UCSD-AML1 (cell line): Measurements from ENCODE around the gene ATP1B1.
"Not testable (repeated sequence)": the region's sequence is repeated elsewhere in the genome, so short reads cannot be mapped to it uniquely, and the experiment has no call there.

Experiments
- DNase-seq: peaks from one replicate; lab custom pipeline; 2025; ENCODE audit not compliant: unreplicated experiment; lab: John Stamatoyannopoulos, UW

The ATP1B1 gene

DNA sequence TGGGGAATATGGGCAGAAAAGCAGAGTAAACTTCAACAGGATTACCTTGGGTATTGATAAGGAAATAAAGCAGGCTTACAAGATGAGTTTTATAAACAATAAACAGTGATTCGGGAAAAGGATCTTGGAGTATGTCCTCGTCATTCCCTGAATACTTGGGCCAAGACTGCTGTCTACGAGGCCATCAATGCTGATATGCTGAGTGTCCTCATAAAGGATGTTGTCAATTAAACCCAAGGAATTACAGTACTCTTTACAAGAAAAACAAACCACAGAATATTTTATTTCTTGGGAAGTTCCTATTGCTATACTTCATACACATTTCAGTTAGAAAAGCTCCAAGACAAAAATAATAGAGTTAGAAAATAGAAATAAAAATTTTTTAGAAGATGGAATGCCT lies 34.9 kb downstream of the ATP1B1 start:
- no peak for DNase-seq

DNA sequence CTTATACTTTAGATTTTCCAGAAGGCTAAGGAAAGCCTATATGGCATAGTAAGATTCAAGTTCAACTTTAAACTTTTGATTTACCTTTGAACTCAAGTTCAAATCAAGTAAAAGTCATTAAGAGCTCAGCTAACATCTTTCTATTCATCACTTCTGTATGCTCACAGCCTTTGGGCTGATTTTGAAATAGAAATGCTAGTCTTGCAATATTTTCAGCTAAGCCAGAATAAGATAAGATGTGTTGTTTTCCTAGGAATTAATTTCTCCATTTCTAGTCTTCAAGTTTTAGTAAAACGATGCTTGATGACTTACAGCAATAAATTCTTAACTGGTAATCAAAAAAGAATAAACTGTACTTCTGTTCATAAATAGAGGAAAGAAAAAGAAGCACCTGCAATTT lies 35.6 kb downstream of the ATP1B1 start:
- DNase-seq: no peak

DNA sequence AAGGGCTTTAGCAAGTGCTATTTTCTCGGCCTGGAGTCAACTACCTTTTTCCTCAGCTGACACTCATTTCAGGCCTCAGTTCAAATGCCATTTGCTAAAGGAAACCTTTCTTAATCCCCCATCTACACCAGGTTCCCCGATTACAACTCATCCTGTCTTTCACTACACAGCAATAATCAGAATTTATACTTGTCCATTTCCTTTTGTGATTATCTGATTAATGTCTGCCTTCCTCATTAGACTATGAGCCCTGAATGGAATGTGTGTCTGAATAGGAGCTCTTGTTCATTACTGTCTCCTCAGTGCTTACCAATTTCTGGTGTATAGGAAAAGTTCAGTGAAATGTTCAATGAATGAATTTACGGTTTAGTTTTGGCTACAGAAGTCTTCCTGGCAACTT lies 36.9 kb downstream of the ATP1B1 start:
- DNase-seq: no peak

GRCh38 chr1:169143984-169144383 lies 37.5 kb downstream of the ATP1B1 start:
- DNase-seq: no peak

DNA sequence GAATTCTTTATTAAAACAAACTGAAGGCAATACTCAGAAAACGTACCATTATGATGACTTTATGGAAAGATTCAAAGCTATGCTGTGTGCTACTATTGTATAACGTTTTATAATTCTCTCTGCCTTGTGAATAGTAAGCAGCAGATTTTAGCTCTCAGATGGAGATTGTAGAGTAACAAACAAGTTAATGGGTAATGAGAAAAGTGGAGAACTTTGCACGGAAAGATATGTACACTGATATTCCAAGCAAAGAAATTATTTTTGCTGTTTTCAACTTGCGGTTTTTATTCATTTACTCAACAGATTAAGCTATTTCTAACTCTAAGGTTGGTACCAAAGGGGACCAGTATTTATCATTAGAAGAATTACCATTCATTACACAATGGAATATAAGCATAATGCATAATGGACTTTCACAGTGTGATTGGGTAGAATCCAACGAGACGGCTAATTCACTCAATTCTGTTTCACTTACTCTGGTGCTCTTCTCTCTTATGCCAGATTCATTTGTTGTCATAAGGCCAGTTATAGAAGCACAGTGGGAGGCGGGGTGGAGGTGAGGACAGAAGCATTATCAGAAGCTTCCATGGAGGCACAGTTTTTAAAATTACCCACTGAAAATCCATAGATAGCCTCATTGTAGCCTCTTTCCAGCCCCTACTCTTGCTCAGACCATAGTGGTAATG lies 38.6 kb downstream of the ATP1B1 start:
- DNase-seq: no peak

DNA sequence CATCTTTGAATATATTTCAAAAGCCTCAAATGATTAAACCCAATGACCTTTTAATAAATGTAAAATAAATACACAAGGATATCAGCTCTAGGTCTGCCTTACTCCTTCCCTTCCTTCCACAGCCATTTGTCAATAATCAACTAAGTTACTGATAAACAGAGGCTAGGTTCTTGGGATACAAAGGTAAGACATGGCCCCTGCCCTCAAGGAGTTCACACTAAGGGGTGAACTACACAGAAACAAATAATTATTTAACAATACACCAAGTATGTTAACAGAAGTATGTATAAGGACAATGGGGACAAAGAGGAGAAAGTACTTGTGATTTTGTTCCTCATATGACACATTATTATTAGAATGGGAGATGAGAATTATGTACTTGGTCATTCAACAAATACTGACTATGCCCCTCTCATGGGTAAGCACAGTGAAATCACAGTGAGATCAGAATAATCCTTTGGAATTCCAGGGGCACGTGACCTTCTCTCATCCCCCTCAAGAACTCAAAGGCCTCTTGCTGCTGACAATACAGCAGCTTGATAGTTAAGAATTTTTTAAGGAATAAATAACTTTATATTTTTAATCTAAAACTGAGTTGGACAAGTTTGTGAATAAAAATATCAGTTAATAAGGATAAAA lies 40.2 kb downstream of the ATP1B1 start:
- DNase-seq: no peak

DNA sequence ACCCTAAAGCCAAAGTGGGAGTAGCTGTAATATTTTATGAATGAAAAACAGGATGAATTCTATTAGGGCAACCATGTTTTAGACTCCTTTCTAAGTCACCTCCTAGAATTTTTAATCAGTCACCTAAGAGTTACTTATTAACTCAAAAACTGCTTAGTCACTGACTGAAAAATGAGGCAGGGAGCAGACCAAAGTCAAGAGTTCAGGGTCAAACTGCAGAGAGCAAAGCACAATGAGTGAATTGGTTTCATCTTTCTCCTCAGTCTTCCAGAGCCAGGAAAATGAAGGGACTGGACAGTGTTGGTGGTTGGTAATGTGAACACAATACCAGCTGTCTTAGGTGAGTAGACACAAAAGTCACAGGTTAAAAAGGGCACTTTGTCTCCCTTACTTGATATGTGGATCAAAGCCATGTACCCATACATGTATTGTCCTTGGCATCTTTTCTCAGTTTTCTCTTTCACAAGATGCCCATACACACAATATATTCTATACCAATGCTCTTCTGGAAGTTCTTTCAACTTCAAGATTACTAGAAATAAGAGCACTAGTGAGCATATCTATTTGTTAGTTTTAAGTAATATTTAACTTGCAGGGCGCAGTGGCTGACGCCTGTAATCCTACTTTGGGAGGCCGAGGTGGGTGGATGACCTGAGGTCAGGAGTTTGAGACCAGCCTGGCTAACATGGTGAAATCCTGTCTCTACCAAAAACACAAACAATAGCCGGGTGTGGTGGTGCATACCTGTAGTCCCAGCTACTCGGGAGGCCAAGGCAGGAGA lies 42.2 kb downstream of the ATP1B1 start:
- DNase-seq: no peak

- DNase-seq: no peak
Measured at GRCh38 chr1:169149555-169150286, 43.2 kb downstream of the ATP1B1 start.

GRCh38 chr1:169150641-169151337 lies 44.3 kb downstream of the ATP1B1 start:
- DNase-seq: no peak

DNA sequence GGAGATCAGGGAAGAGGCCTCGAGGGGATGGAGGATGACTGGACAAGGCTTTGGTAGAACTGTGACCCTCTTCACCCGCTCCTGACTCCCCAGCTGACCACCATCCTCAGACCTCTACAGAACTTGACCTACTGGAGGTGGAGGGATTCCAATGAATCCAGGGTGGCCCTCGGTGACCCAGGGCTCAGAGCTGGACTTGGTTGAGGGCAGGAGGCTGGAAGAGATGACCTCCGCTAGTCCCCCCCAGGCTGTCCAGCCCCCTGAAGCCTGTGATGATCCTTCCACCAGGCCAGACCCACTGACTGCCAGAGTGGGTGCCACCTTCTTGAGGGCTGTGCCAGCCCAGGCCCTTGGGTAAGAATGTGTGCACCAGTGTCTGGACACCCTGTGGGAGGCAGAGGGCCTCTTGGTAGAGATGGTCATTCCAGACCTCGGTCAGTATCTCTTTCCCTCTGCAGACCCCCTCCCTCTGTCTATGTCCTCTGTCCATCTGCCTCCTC lies 44.9 kb downstream of the ATP1B1 start:
- no peak for DNase-seq

GRCh38 chr1:169155675-169156074 lies 49.2 kb downstream of the ATP1B1 start:
- no peak for DNase-seq

DNA sequence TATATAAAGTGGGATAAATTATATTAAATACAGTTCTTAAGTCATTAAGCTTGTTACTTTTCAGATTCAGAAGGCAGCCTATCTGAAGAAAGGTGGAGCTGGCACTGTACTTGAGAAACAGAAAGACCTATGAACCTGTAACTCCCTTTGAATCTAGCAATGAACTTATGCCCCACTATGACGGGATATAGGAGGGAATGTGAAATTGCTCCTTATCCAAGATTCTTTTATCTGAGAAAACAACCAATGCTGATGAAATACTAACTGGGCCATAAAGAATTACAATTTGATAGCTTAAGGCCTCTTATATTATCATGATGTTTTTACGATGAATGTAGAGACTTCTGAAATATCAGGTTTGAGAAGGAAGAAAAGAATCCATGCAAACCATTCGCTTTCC lies 50.1 kb downstream of the ATP1B1 start:
- no peak for DNase-seq

- DNase-seq: no peak
Measured at GRCh38 chr1:169160845-169161495, 54.5 kb downstream of the ATP1B1 start.

DNA sequence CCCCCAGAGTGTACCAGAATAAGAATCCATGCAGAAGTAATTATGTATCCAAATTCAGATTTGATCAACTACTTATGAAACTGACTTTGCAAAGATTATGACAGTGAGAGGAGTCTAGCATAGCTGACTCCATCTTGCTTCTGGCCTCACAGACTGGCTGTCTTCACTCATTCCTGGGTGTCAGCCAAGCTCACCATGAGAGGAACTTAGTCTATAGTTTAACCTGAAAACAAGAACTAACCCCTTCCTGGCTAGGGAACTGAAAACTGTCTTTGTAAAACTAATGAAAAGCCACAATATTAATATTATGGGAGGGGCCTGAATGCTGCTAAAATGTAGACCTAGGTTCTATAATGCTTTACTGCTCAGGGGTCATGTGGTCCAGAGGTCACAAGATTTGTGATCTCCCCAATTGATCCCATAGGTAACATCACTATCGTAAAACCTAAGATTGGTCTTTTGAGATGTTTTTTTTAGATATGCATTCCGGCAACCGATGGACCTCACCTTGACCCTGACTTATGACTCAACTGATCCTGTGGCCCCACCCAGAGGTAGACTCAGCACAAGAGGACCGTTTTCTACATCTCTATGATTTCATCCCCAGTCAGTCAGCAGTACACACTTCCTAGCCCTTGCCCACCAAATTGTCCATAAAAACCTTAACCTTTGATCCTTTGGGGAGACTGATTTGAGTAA lies 55.2 kb downstream of the ATP1B1 start:
- DNase-seq: no peak

GRCh38 chr1:169163059-169163458 lies 56.6 kb downstream of the ATP1B1 start:
- no peak for DNase-seq

GRCh38 chr1:169175461-169175860 lies 69.0 kb downstream of the ATP1B1 start:
- no peak for DNase-seq

DNA sequence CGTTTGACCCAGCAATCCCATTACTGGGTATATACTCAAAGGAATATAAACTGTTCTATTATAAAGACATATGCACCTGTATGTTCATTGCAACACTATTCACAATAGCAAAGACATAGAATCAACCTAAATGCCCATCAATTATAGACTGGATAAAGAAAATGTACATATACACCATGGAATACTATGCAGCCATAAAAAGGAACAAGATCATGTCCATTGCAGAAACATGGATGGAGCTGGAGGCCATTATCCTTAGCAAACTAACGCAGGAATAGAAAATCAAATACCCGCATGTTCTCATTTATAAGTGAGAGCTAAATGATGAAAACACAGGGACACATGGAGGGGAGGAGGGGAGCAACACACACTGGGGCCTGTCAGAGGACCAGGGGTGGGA lies 72.9 kb downstream of the ATP1B1 start:
- not testable (repeated sequence) for DNase-seq

DNA sequence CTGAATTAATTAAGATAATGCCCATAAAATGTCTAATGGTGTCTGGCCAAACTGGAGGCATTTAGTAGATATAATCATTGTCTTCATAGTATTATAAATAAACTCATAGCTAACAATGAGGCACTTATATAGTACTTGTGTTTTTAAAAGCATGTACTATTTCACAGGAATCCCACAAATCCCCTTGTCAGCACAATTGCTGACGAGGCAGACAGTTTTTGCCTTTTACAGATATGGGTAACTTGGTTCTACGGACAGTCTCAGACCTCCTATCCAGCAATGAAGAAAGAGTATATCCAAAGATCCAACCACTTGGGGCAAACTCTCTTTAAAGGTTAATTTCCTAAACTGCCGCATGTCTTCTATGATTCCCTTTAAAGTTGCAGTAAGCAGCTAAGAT lies 73.7 kb downstream of the ATP1B1 start:
- no peak for DNase-seq
